ENCODE results near the gene KLRC3. TPM values are rescaled to one million over a fixed set of nuclear protein-coding genes. Genes with fewer than 3 reads are reported as not detected.
"Not testable (repeated sequence)": the region's sequence is repeated elsewhere in the genome, so short reads cannot be mapped to it uniquely, and the experiment has no call there.

Gene KLRC3
- total RNA-seq, 4 donors from 2014 or later = not detected

DNA sequence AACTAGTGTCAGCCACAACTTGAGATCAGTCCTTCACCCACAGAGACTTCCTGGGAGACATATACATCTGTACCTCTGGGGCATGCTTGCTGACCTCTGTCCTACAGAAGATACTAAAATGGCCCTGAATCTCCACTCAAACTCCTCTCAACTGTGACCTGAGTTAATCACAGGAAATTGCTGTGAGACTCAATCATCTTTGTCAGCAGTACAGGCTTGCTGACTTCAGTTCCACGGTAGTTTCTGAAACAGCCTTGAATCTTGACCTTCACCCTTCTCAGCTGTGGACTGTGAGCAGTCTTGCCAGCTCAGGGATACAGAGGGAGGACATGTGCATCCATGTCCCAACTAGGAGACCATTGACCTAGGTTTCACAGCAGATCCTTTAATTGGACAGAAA, 34.1 kb upstream of the KLRC3 start:
- TF ChIP-seq, protein P1, sequence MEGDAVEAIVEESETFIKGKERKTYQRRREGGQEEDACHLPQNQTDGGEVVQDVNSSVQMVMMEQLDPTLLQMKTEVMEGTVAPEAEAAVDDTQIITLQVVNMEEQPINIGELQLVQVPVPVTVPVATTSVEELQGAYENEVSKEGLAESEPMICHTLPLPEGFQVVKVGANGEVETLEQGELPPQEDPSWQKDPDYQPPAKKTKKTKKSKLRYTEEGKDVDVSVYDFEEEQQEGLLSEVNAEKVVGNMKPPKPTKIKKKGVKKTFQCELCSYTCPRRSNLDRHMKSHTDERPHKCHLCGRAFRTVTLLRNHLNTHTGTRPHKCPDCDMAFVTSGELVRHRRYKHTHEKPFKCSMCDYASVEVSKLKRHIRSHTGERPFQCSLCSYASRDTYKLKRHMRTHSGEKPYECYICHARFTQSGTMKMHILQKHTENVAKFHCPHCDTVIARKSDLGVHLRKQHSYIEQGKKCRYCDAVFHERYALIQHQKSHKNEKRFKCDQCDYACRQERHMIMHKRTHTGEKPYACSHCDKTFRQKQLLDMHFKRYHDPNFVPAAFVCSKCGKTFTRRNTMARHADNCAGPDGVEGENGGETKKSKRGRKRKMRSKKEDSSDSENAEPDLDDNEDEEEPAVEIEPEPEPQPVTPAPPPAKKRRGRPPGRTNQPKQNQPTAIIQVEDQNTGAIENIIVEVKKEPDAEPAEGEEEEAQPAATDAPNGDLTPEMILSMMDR (IDR thresholded peaks at IDR 0.05) = no peak
- TF ChIP-seq EP300 (IDR thresholded peaks at IDR 0.05) (no peak), POLR2AphosphoS5 (IDR thresholded peaks at IDR 0.05) (no peak), POLR2A (IDR thresholded peaks at IDR 0.05; ENCODE audit: low read depth) (no peak)
- Histone ChIP-seq H3K4me1 (no peaks in the 10 kb centered on the region), H3K27me3 (no peaks in the 10 kb centered on the region), H3K4me3 (no peak overlapping the region), H3K9me3 (peaks cover 0 to 24% (median 15%) of the 10 kb centered on the region in 4 donors), H3K36me3 (no peaks in the 10 kb centered on the region), H3K27ac (replicated peaks in 1 of 4) (no peak overlapping the region)
- WGBS = 42% methylated on average over 1 of the region's 1 CpG
- intact Hi-C loops (cut with DNase I) = no loop called here
- no peak for DNase-seq (ENCODE audit: extremely low spot score)

DNA sequence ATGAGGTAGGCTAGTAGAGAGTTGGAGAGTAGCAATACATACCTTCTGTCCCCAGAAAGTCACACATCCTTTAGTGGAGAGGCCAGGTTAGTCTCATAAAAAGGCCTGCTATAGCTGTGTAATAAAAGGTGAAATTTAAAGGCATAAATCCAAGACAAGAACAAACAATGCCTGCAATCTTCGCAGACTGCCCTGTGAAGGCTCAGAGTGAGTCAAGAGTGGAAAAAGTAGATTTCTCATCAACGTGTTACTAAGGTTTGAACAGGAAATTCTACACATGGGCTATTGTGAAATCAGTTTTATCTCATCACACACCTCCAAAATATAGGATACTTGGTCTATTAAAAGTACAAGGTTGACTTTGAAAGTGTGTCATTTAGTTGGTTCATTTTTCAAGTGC, 32.8 kb upstream of the KLRC3 start, which contains the start of gene KLRC1:
KLRC1 (minus strand) TSS at position 222 of the 400 bp plus-strand sequence. CDS start 2,221 bp downstream, outside the sequence.
- no peaks in the 10 kb centered on the region for H3K36me3 ChIP-seq
- no peak within 1 kb of the TSS for H3K27ac ChIP-seq (replicated peaks in 1 of 4)
- no peak for DNase-seq (ENCODE audit: extremely low spot score)
- no peak within 1 kb of the TSS for H3K4me3 ChIP-seq
- TF ChIP-seq EP300 (IDR thresholded peaks at IDR 0.05) (no peak), POLR2AphosphoS5 (IDR thresholded peaks at IDR 0.05) (no peak), POLR2A (IDR thresholded peaks at IDR 0.05; ENCODE audit: low read depth) (no peak)
- TF ChIP-seq, protein P1 (IDR thresholded peaks at IDR 0.05) = no peak
- H3K27me3 ChIP-seq = no peaks in the 10 kb centered on the region
- H3K9me3 ChIP-seq = peaks cover 0 to 24% (median 15%) of the 10 kb centered on the region in 4 donors
- no peaks in the 10 kb centered on the region for H3K4me1 ChIP-seq
- WGBS = 64% methylated on average over 2 of the region's 2 CpGs
- intact Hi-C loops (cut with DNase I) = no loop called here

DNA sequence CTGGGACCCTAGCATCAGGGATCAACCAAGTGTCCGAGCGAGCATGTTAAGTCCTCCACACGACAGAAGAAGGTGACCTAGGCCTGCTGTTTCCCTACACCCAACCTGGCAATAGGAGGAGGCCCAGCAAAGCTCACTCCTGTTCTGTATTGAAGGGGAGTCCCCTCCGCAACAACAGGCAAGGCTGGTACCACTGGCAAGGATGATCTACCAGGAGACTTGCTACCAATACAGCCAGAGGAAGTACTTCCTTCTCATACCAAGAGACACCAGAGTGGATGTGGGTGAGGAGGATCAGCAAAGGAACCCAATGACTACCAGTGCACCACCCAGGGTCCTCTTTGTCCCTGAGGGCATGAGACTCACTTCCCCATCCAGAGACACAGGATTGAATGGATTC, 27.8 kb upstream of the KLRC3 start:
- Histone ChIP-seq H3K36me3 (no peaks in the 10 kb centered on the region), H3K27me3 (no peaks in the 10 kb centered on the region), H3K9me3 (no peaks in the 10 kb centered on the region), H3K27ac (replicated peaks in 1 of 4) (no peak overlapping the region), H3K4me1 (no peaks in the 10 kb centered on the region), H3K4me3 (no peak overlapping the region)
- WGBS = 87% methylated on average over 4 of the region's 4 CpGs
- intact Hi-C loops (cut with DNase I) = no loop called here
- no peak for DNase-seq (ENCODE audit: extremely low spot score)
- TF ChIP-seq EP300 (IDR thresholded peaks at IDR 0.05) (no peak), POLR2A (IDR thresholded peaks at IDR 0.05; ENCODE audit: low read depth) (no peak), POLR2AphosphoS5 (IDR thresholded peaks at IDR 0.05) (no peak)
- TF ChIP-seq, protein P1 (IDR thresholded peaks at IDR 0.05) = no peak

DNA sequence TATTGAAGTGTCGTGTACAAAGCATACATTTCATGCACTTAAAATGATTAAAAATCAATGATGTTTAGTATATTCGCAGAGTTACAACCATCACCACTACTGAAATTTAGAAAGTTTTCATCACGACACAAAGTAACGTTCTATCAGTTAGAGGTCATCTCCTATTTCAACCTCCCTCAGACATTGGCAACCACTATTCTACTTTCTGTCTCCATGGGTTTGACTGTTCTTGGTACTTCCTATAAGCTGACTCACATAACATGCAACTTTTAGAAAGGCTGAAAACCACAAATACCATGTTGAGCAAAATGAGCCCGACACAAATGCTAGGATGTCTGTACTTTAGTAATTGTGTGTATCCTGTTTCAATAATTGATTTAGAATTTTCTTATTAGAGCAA, 25.7 kb upstream of the KLRC3 start:
- H3K27ac ChIP-seq (replicated peaks in 1 of 4); H3K4me3 ChIP-seq; DNase-seq (ENCODE audit: extremely low spot score); intact Hi-C loops (cut with DNase I); H3K27me3 ChIP-seq; H3K9me3 ChIP-seq; H3K4me1 ChIP-seq; H3K36me3 ChIP-seq: not testable (repeated sequence)
- 85% methylated on average over 5 of the region's 5 CpGs for WGBS

DNA sequence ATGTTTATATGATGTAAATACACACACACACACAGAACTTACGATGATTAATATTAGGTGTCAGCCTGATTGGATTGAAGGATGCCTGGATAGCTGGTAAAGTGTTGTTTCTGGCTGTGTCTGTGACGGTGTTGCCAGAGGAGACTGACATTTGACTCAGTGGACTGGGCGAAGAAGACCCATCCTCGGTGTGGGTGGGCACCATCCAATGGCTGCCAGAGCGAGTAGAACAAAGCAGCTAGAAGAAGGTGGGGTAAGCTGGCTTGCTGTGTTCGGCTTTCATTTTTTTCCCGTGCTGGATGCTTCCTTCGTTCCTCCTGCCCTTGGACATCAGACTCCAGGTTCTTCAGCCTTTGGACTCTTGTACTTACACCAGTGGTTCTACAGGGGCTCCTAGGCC, 20.7 kb upstream of the KLRC3 start:
- H3K27me3 ChIP-seq; intact Hi-C loops (cut with DNase I); H3K36me3 ChIP-seq; H3K4me1 ChIP-seq; H3K4me3 ChIP-seq; H3K27ac ChIP-seq (replicated peaks in 1 of 4); DNase-seq (ENCODE audit: extremely low spot score); H3K9me3 ChIP-seq: not testable (repeated sequence)
- WGBS = 89% methylated on average over 8 of the region's 8 CpGs

DNA sequence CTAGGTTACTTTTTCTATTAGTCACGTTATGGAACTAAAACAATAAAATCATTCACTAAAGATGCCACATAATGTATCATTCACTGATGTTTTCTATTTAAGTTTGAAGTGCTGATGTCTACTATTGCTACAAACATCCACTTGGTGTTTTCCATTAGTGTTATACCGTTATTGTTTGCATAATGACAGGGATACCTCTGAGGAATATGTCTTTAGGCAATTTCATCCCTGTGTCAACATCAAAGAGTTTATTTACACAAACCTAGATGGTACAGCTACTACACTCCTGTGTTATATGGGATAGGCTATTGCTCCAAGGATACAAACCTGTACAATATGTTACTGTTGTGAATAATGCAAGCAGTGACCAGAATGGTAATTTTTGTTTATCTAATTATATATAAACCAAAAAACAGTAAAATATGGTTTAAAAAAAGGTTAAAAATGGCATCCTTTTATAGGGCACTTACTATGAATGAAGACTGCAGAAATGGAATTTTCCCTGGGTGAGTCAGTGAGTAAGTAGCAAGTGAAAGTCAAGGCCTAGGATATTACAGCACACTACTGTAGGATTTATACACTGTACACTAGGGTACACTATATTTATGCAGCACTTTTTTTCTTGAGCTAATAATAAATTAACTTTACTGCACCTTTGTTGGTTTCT, 19.3 kb upstream of the KLRC3 start:
- H3K36me3 ChIP-seq; H3K9me3 ChIP-seq; intact Hi-C loops (cut with DNase I); H3K4me1 ChIP-seq; DNase-seq (ENCODE audit: extremely low spot score); H3K4me3 ChIP-seq; H3K27ac ChIP-seq (replicated peaks in 1 of 4); H3K27me3 ChIP-seq: not testable (repeated sequence)
- WGBS = 84% methylated on average over 2 of the region's 2 CpGs

DNA sequence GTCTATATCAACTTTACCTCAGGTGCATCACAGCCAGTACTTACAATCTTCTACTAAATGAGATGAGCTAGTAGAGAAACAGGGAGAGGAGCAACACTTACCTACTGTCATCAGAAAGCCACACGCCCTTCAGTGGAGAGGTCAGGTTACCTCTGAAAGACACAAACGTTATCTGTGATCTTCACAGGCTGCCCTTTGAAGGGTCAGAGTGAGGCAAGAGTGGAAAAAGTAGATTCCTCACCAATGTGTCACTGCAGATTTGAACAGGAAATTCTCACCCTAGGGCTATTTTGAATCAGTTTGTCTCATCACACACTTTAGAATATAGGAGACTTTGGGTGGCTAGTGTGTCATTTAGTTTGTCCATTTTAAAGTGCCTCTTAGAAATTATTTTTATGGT, 17.2 kb upstream of the KLRC3 start:
- intact Hi-C loops (cut with DNase I); DNase-seq (ENCODE audit: extremely low spot score): not testable (repeated sequence)
- WGBS = no CpG with 5 or more reads among the region's 2 CpGs

DNA sequence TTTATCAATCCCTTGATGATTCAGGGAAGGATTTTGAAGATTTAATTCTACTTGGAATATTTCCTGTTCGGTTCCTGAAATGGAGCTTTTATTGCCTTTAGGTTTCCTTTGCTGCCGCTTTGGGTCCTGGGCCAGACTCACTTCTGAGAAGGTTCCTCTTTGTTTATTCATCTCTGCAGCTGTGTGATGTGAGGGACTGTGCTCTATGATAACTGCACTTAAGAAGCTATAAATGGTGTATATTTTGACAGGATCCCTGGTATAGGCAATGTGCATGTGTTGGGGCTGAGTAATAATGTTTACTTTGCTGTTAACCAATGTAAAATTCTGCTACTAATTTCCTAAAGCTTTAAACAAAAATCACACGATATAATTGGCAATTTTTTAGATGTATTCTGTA, 15.4 kb upstream of the KLRC3 start, which contains the start of gene KLRC2:
KLRC2 (minus strand) TSS at position 195 of the 400 bp plus-strand sequence; CDS start at position 171, 24 bp downstream.
- not testable (repeated sequence) for H3K9me3 ChIP-seq; DNase-seq (ENCODE audit: extremely low spot score)
- 27% methylated on average over 3 of the region's 3 CpGs for WGBS

More for the DNA sequence above, 17.2 kb upstream of the KLRC3 start:
- not testable (repeated sequence) for H3K4me1 ChIP-seq; H3K27me3 ChIP-seq; H3K36me3 ChIP-seq; H3K27ac ChIP-seq (replicated peaks in 1 of 4); H3K9me3 ChIP-seq; H3K4me3 ChIP-seq

DNA sequence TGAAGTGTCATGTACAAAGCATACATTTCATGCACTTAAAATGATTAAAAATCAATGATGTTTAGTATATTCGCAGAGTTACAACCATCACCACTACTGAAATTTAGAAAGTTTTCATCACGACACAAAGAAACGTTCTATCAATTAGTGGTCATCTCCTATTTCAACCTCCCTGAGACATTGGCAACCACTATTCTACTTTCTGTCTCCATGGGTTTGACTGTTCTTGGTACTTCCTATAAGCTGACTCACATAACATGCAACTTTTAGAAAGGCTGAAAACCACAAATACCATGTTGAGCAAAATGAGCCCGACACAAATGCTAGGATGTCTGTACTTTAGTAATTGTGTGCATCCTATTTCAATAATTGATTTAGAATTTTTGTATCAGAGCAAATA, 10.2 kb upstream of the KLRC3 start:
- WGBS = 88% methylated on average over 4 of the region's 4 CpGs
- H3K9me3 ChIP-seq; H3K27me3 ChIP-seq; H3K27ac ChIP-seq (replicated peaks in 1 of 4); H3K36me3 ChIP-seq; DNase-seq (ENCODE audit: extremely low spot score); H3K4me1 ChIP-seq; H3K4me3 ChIP-seq; intact Hi-C loops (cut with DNase I): not testable (repeated sequence)

More for the DNA sequence above, 15.4 kb upstream of the KLRC3 start, which contains the start of gene KLRC2:
- H3K4me3 ChIP-seq; intact Hi-C loops (cut with DNase I); H3K4me1 ChIP-seq; H3K27me3 ChIP-seq; H3K36me3 ChIP-seq; H3K27ac ChIP-seq (replicated peaks in 1 of 4): not testable (repeated sequence)
